ENCODE data around the gene WDR70. TPM values are rescaled to one million over a fixed set of nuclear protein-coding genes. Genes with fewer than 3 reads are reported as not detected.
"Not testable (repeated sequence)": the region's sequence is repeated elsewhere in the genome, so short reads cannot be mapped to it uniquely, and the experiment has no call there.

The WDR70 gene
- total RNA-seq, 1 donor from 2014 or later: 17.8 TPM

DNA sequence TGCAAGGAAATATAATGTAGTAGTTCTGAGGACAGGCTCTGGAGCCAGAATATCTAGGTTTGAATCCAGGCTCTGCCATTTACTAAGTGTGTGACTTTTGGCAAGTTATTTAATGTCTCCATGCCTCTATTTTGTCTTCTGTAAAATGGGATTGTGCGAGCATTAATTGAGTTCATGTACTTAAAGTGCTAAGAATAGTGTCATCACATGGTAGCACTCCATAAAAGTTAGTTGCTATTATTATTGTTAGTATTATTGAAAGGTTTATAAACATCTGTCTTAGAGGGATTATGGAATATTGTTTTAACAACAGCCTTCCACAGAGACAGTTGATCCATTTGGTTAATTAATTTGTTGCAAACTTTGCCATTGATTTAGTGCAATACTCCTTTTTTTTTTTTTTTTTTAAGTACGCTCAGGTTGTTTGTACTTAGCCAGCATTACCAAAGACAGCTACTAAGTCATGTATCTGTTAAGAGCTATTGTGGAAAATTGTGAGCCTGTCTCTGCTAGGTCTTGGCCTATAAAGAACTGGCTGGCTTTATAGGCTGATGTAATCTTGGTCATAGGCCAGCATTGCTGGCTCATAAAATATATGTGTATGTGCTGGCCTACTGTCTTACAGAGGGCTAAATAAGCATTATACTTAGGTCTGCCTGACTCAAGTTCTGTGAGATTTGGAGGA, 174.7 kb downstream of the WDR70 start:
- no peak for DNase-seq
- intact Hi-C loops (cut with DNase I): no loop called here
- no peak for ATAC-seq (ENCODE audit: poor library complexity)

DNA sequence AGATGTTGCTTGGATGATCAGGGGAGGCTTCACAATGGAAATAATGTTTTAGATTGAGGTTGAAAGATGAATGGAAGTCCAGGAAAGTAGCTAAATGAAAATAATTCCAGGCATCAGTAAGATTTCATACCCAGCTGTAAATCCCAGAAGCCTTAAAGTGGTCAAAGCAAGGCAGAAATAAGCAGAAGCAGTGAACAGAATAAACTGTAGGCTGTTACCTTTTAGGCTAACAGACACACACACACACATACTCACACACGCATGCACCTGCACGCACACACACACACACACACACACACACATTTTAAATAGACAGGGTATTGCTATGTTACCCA, 175.3 kb downstream of the WDR70 start:
- DNase-seq (no peak), ATAC-seq (ENCODE audit: poor library complexity) (no peak)
- intact Hi-C loops (cut with DNase I): no loop called here

DNA sequence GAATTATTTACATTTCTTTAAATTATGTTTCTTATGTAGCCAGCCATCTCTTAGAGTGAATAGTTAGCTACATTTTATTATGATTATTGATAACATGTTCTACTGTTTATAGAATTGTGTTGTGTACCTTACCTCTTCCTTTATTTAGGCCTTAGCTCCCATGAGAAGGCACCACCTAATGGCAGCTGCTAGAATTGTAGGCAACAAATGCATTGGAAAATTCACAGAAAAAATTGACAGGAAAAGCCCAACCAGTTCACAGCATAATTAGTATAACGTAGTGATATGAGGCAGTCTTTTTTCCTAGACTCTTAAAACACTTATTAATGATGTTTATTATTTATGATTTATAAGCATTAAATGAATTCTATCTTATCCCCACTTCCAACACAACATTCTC, 175.8 kb downstream of the WDR70 start:
- no peak for ATAC-seq (ENCODE audit: poor library complexity)
- intact Hi-C loops (cut with DNase I): no loop called here
- DNase-seq: no peak

DNA sequence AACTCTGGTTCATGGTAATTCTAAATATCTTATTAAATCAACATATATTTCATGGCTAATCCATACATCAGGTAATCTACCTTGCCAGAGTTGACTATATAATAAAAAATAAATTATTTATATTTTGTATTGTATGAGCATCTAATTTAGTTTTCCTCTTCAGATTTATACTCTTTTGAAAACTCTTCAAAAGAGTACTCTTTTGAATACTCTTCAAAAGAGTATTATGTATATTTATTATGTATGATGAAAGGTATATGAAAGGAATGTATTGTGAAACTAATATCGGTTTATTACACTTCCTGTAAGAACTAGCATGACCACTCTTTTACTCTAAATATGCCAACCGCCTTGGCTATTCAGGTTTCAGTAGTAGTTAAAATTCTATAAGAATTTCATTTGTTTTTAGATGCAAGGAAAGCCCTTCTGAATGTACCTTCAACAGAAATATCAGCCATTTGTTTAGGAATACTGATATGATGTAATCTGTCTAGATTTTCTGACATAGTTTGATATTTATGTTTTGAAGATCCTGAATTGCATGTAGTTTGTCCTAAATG, 178.7 kb downstream of the WDR70 start:
- no peak for ATAC-seq (ENCODE audit: poor library complexity)
- intact Hi-C loops (cut with DNase I): no loop called here
- DNase-seq: no peak

DNA sequence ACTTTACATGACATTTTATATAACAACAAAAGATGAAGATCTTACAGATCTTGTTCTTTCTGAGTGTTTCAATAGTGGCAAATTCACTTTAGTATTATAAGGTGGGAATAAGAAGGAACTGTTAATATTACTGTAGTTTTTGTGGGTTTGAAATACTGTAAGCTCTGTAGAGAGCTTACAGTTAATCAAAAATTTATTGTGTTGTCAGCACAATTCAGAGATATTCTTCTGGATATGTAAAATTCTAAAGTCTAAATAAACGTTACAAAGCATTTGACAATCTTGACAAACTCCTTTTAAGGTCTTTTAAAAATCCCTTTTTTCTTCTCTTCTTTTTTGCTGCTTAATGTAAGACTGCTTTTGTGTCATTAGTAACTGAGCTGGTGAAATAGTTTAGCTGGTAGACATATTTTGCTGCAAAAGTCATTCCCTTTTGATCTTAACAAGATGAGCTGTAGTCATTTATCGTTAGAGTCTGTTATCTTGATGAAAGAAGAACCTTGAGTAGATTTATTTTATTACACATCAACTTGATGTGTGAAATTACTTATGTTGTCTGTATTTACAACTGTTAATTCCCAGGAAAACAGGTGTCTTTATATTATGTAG, 186.0 kb downstream of the WDR70 start:
- DNase-seq: no peak
- intact Hi-C loops (cut with DNase I): no loop called here
- ATAC-seq (ENCODE audit: poor library complexity): no peak

DNA sequence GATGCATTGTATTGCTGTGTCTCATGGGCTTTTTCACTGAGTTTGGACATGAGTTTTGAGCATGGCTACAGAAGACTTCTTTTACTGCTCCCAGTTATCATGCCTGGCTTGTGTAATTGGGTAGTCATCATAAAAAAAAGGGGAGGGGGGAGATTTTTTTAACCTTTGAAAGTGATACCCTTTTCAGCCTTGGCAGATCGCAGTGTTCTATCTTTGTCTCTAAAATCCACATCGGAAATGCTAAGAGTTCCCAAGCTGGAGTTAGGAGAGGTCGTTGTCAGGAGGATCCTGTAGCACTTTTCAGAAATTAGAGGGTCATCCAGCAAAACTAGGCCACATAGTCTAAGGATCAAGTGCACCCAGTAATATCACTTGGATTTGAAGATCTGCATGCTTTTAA, 188.4 kb downstream of the WDR70 start:
- ATAC-seq (ENCODE audit: poor library complexity) (no peak), DNase-seq (no peak)
- intact Hi-C loops (cut with DNase I): no loop called here

DNA sequence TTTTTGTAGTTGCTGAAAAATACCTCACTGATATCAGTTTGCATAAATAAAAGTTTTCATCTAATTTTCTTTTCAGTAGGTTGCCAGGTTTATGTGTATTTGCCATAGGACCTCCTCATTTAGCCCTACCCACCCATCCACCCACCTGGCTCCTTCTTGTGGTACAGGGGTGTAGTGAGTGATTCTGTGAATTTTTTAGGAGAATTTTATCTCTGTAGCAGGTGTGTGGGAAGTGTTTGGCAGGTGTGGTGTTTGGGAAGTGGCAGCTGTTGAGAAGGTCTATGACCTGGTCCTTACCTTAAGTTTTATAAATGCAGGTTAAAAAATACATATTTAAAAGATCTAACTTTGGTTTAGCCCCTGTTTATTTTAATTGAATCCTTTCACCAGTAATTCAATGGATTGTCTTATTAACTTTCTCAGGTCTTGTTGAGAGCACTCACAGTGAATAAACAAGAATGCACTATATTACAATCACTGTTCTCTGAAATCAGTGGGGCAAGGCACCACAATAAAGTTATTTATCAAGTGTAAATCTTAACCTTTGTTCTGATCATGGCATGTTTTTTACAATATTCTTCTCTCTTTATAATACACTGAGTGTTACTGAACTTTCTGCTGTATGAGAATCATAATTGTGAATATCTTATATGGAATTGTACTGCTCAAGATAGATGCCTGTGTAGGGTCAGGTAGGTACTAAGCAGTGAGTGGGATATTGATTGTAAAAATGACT, 189.1 kb downstream of the WDR70 start:
- ATAC-seq (ENCODE audit: poor library complexity) (no peak), DNase-seq (no peak)
- intact Hi-C loops (cut with DNase I): no loop called here

DNA sequence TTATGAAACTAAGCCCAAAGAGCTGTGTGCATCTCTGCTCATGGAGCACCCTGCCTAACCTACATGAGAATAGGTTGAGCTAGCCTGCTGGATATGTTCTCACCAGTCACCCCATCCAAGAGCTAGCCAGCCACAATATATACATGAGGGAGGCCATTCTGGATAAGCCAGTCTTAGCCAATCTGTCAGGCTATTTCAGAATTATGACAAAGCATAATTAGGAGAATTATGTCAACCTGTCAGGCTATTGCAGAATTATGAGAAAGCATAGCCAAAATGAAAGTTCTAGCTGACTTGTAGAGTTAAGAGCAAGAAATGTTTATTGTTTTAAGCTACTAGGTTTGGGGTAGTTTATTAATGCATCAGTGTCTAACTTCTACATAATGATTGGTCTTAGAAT, 189.8 kb downstream of the WDR70 start:
- intact Hi-C loops (cut with DNase I): no loop called here
- ATAC-seq (ENCODE audit: poor library complexity) (no peak), DNase-seq (no peak)

DNA sequence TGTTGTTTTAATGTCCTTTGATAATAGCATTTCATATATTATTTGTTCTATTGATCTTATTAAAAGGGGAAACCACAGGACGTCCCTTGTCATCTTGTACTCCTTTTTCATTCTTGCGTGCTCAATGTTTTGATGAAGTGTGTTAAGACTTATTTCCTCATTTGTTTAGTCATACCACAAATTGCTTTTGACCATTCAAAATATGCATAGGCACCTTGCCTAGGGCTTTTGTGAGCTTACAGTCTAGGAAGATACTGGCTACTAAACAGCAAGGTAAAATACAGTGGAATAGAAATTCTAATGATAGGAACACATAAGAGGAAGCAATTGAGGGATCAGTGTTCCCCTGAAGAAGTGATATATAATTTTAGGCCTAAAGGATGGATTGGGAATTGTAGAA, 190.3 kb downstream of the WDR70 start:
- no peak for ATAC-seq (ENCODE audit: poor library complexity)
- intact Hi-C loops (cut with DNase I): no loop called here
- no peak for DNase-seq

DNA sequence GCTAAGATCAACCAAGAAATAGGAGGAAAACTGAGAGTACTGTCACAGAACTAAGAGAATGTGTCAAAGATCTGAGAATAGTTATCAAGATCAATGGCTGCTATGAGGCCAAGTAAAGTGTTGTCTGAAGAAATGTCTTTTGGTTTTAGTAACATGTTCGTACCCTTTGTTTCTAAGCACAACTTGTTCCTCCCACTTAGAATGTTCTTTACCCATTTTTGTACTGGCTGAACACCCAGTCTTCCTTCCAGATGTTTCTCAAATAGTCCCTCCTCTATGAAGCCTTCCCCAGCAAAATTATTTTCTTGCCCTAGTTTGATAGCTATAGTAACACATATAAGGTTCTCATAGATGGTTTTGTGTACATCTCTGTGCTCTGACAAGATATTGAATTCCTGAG, 191.5 kb downstream of the WDR70 start:
- intact Hi-C loops (cut with DNase I): no loop called here
- no peak for DNase-seq
- no peak for ATAC-seq (ENCODE audit: poor library complexity)

DNA sequence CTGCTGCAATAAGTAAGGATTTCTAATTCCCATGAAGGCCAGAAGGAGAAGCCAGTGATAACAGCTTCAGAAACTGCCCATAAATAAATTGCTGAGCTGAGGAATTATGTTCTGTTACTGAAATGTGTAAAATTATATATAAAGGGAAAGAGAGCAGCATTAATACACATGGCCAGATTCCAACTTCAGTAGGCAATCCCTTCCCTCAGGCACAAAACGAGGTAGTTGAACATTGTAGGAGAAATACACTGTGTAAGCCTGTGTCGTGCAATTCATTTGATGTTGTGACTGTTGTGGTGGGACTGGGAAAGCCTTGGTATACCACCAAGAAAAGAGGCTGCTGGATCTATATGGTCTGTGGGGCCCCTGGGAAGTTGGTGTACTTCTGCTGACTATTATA, 192.9 kb downstream of the WDR70 start:
- DNase-seq (no peak), ATAC-seq (ENCODE audit: poor library complexity) (no peak)
- intact Hi-C loops (cut with DNase I): no loop called here

DNA sequence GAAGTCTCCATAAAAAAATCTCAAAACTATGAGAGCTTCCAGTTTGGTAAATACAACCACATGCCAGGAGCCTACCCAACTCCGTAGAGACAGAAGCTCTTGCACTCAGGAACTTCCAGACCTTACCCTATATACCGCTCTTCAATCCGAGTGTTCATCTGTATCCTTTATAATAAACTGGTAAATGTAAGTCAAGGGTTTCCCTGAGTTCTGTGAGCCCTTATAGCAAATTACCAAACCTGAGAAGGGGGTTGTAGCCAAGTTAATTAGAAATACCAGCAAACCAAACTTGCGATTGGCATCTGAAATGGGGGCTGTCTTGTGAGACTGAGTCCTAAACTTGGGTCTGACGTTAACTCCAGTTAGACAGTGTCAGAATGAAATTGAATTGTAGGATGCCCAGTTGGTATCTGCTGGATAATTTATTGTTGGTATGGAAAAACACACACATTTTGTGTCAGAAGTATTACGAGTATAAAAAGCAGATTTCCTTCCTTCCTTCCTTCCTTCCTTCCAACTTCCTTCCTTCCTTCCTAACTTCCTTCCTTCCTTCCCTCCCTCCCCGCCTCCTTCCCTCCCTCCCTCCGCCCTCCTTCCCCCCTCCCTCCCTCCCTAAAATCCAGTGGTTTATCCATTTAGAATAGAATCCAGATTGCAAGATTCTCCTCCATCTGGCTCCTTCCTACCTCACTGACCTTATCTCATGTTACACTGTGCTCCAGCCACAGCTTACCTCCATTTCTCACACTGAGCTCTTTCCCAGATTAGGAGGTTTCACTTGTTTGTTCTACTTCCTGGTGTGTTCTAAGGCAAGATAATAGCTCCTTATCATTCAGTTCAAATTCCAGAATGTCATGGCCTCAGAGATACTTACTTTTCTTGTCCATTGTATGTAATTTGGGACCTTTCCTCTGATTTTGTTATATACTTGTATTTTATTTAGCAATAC, 196.7 kb downstream of the WDR70 start:
- intact Hi-C loops (cut with DNase I): no loop called here
- ATAC-seq (ENCODE audit: poor library complexity): no peak
- no peak for DNase-seq

DNA sequence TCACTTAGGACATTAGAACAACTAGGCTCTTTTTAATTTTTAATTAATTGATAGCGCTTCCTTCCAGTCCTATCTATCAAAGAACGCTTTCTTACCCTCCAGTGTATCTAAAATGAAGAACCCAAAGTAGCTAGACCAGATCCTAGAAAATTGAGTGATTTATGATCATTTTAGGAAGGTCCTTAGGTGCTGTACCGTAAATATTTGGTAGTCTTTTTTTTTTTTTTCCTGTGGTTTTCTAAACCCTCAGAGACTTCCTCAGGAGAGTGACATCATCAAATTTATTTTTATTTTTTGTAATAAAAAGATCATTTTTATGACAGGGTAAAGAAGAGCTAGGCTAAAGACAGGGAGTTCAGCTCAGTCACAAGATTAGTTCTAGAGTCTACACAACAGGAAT, 197.4 kb downstream of the WDR70 start:
- DNase-seq (no peak), ATAC-seq (ENCODE audit: poor library complexity) (no peak)
- intact Hi-C loops (cut with DNase I): no loop called here

DNA sequence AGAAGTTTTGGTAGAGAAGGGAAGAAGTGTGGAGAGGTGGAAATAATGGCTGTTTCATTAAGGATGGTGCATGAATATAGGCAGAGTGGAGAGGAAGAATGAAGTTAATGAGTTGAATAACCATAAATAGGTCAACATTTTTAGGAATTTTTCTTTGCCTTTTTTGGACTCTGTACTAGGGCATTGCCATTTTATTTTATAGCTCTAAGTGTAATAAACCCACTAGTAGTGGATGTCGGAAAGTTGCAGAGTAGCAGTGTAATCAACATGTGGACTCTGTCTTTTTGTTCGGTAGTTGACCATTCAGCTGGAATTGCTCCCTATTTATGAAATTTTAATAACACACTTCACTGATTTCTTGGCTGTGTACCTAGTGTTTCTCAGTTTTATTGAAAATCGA, 199.1 kb downstream of the WDR70 start:
- intact Hi-C loops (cut with DNase I): no loop called here
- ATAC-seq (ENCODE audit: poor library complexity) (no peak), DNase-seq (no peak)

DNA sequence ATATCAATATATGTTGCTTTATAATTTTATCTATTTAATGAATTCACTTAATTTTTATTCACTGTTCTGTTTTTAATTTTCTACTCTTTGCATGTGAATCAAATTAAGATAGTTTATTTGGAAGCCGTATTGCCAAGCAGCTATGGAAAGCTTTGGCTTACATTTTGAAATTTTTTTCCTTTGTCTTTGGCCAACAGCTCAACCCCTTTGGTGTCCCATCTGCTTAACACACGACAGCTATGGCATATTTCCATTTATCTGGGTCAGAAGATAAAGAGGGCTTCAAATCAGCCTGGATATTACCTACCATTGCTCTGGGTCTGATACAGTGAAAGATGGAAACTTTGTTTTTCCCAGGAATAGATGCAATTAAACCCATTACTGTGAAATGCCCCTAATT, 201.0 kb downstream of the WDR70 start:
- intact Hi-C loops (cut with DNase I): no loop called here
- ATAC-seq (ENCODE audit: poor library complexity) (no peak), DNase-seq (no peak)

DNA sequence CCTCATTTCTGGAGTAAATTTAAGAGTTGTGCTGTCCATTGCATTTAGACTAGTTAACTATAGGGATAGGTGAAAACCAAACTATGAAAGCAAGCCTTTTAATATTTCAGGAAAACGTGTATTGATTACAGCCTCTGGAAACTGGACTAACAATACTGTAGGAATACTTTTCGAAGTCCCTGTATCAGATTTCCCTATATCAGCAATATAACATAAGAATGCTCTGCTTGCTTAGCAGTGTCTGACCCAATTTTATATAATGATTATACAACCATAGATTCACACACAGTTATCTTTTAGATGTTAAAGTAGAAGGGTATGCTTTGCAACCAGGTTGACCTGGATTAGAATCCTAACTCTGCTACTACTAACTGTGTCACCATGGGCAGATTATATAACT, 203.1 kb downstream of the WDR70 start:
- DNase-seq: no peak
- intact Hi-C loops (cut with DNase I): no loop called here
- ATAC-seq (ENCODE audit: poor library complexity): no peak

DNA sequence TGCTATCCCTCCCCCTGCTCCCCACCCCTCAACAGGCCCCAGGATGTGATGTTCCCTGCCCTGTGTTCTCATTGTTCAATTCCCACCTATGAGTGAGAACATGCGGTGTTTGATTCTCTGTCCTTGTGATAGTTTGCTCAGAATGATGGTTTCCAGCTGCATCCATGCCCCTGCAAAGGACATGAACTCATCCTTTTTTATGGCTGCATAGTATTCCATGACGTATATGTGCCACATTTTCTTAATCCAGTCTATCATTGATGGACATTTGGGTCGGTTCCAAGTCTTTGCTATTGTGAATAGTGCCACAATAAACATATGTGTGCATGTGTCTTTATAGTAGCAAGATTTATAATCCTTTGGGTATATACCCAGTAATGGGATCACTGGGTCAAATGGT, 214.2 kb downstream of the WDR70 start:
- DNase-seq; ATAC-seq (ENCODE audit: poor library complexity); intact Hi-C loops (cut with DNase I): not testable (repeated sequence)

DNA sequence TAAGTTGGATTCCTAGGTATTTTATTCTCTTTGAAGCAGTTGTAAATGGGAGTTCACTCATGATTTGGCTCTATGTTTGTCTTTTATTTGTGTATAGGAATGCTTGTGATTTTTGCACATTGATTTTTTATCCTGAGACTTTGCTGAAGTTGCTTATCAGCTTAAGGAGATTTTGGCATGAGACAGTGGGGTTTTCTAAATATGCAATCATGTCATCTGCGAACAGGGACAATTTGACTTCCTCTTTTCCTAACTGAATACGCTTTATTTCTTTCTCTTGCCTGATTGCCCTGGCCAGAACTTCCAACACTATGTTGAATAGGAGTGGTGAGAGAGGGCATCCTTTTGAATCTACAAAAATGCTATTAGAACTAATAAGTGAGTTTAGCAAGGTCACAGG, 215.7 kb downstream of the WDR70 start:
- DNase-seq; intact Hi-C loops (cut with DNase I); ATAC-seq (ENCODE audit: poor library complexity): not testable (repeated sequence)

DNA sequence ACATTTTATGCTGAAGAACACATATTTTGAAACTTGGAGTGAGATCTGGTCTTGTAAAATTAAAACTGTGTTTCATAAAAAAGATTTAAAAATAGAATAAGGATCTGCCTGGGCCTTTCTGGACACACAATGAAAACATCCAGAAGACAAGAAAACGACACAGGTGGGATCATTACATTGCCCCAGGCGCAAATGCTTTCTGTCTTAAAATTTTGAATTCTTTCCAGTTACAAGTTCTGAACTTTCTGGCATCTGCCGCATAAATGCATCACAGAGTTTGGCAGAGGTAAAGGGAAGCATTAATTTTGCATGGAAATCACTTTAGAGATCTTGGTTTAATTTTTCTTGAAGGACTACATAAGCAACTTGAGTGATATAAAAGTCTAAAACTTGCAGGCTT, 219.6 kb downstream of the WDR70 start:
- intact Hi-C loops (cut with DNase I): no loop called here
- DNase-seq: no peak
- ATAC-seq (ENCODE audit: poor library complexity): no peak
